Sciatic nerve (tissue), 2 donors: Measurements from ENCODE around the gene ELL2. TPM values are rescaled to one million over a fixed set of nuclear protein-coding genes. Genes with fewer than 3 reads are reported as not detected.

Source experiments
- ATAC-seq: fragments of 200-7000 bp; cut with Tn5 transposase; one replicate; pipeline ENCODE4 v1.9.1; 2020; ENCODE audit warnings: mild to moderate bottlenecking, moderate library complexity
- DNase-seq: peaks from one replicate; pipeline ENCODE4 v3.0.0-alpha.2; 2020; ENCODE audit warnings: low spot score
- intact Hi-C: fragments of 100-400 bp; cut with DNase I; formaldehyde crosslinking; loops from one replicate; pipeline ENCODE4 v1.14.2; 2022
- total RNA-seq: library from RNA; stranded (reverse); fragmentation: NEBNext Ultra II Directional; extraction: Animal tissue kit (Norgen Biotek cat#: 25700); gene quantifications from one replicate; pipeline ENCODE4 v1.2.1, GENCODE V29; 2021
- donor health status: DM: no; HTN: no; CAD: no.
- donor health status: DM: no; HTN: no; CAD: no.

ELL2 gene
- total RNA-seq, 1 donor from 2014 or later: 50.4 TPM

DNA sequence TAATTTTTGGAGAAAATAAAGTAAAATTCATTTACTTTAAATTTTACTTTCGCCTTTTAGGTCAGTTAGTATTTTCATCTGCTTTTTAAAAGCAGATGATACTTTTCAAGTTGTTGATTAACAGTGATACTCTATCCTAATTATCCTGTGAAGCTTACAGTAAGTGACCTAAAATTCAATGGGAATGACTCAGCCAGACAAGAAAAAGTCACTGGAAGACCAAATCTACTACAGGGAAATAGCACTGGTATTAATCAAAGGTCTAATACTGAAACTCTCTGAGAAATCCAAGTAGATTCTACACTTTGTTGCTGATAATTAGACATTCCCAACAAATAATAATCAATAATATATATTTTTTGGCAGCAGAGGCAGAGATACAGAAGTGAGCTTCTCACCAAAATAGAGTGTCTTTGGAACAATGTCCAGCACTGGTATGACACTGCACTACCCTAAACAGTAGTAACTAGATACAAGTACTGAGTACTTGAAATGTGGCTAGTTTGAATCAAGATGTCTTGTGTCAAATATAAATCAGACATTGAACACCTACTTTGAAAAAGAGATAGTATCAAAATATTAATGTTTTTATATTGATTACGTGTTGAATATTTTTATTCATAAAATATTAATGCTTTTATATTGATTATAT is 22.8 kb upstream of the ELL2 start:
- intact Hi-C loops: no loop called here
- ATAC-seq (no peak), DNase-seq (no peak)

DNA sequence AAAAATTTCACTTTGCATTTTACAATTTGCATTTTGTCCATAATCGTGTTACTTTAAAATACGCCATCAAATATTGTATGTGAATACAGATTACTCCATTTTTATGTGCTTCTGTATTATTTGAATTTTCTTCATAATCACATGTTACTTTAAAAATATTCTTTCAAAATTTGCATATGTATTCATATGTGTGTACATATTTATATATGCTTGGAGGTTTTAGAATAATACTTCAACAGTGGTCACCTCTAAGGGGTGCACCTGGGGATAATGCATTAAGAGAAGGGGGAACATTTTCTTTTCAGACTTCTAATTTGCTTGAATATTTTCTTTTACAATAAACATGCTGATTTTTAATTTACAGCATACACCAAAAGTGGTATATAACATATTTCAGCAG is 21.9 kb upstream of the ELL2 start:
- ATAC-seq: no peak
- DNase-seq: no peak
- intact Hi-C loops: no loop called here

DNA sequence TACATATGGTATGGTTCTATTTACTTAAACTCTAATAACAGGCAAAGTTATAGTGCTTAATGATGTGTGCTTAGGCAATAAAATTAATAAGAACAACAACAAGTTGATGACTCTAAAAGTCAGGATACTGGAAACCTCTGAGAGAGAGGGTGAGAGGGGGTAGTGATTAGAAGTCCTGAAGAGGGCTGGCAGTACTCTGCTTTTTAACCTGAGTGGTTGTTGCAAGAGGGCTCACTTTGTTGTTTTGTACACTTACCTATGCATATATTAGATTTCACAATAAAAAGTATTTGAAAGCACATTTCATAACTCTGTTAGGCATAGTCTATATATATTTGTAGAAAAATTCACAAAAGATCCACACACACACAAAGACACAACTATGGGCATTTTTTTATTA is 21.4 kb upstream of the ELL2 start:
- intact Hi-C loops: no loop called here
- ATAC-seq: no peak
- DNase-seq: no peak

DNA sequence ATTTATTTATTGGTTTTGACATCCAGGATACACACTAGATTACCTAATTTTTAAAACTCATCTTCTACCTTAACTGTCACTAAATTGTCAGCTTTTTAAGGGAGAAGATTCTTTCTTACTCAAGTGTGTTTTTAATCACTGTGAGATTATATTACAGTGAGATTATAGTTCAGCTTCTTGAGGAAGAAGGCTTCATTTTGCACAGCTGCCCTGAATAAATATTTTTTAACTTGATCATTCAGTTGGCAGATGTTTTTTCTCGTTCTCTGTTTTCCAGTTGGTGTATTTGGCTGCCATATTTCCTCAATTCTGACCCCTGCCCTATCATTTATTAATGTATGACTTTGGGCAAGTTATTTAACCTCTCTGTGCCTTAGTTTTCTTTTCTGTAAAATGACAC is 15.0 kb upstream of the ELL2 start:
- intact Hi-C loops: no loop called here
- ATAC-seq: no peak

DNA sequence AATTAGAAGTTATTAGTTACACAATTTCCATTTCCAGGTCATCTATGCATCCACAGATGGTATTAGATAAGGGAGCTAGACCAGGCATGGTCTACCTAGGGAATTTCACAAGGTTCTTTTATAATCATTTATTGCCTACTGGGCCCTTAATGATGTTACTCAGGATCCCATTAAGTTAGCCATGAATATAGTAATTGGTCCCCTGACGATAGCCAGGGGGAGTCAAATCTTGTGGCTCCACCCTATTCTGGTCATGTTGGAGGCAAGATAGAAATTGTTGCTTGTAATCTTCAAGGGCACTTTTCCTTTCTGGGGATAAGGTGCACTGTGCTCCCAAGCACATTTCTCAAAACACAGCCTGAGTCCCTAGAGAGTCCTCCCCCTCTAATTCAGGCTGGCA is 14.1 kb upstream of the ELL2 start:
- intact Hi-C loops: no loop called here
- no peak for ATAC-seq

More for the DNA sequence above, 15.0 kb upstream of the ELL2 start:
- no peak for DNase-seq

DNA sequence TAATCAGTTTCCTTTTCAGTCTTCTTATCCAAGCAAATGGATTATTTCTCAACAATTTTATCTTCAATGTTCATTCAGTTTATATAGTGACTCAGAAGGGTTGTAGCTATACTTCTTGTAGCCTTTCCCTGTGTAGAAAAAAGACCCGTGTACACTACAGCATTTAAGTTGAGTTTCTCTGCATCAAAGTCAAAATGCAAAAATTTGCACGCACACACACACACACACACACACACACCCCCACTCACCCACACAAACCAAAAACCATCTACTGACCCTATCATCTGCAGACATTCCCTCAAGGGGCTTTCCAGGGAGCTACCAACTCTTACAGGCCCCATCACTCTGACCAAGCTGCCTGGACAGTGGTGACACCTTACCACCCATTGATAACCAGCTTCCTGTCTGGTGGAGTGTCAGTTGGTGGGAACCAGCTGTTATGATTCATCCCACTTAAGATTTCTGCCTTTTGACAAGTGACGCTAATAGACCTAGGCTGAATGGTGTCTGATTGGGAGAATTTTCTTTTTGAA is 12.2 kb upstream of the ELL2 start:
- DNase-seq: no peak
- intact Hi-C loops: no loop called here
- no peak for ATAC-seq

More for the DNA sequence above, 14.1 kb upstream of the ELL2 start:
- DNase-seq: no peak

DNA sequence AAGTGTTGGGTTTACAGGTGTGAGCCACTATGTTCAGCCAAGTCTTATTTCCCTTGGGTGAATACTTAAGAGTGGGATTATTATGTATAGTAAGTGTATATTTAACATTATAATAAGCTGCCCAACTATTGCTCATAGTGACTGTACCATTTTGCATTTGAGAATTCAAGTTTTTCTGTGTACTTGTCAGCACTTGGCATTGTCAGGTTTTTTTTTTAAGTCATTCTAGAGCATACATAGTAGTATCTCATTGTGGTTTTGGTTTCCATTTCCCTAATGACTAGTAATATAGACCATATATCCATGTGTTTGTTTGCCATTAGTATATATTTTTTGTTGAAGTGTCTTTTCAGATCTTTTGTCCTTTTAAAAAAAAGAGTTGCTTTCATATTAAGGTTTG is 10.5 kb upstream of the ELL2 start:
- DNase-seq: no peak
- intact Hi-C loops: no loop called here
- ATAC-seq: no peak

DNA sequence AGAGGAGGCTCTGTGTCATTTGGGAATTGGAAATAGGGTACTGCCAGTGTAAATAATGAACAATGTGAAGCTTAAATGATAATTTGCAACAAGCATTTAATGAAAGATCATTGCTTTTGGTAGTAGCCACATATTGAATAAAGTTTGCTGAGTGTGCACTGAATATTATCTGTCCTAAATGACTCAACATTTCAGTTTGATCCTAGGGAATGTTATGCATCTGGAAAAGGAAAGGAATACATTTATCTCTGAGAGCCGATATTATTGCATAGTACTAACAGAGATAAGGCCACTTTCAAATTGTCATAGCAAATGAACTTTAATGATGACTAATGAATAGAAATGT is 8.7 kb upstream of the ELL2 start:
- intact Hi-C loops: no loop called here
- ATAC-seq: no peak
- no peak for DNase-seq

DNA sequence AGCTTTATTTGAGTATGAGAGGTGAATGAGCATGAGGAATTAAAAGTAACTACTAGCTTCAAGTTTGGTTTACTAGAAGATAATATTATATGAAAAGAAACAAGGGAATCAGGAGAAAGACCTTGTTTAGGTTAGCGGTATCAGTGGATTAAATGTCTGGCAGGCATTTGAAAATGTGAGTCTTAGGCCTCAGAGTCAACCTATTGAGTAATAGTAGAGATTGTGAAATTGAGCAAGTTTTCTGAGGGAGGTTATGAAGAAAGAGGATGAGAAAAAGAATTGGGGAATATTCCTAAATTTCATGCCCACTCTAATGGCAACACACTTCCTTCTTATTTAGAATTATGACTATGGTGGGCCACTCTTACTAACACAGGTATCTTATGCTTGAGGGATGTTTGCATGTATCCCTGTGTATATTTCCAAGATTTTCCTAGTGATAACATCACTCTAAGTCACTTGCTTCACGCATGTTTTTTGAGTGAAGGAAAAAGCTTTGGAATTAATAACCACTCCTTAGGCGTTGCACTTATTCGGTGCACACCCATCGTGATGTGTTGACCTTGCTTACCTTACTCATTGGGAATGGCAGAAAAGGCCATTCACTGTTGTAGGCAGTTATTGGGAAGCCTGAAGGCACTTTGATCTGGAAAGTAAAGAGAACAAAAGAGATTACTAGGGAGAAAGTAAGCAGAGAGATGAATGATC is 8.2 kb upstream of the ELL2 start:
- intact Hi-C loops: no loop called here
- ATAC-seq (no peak), DNase-seq (no peak)

DNA sequence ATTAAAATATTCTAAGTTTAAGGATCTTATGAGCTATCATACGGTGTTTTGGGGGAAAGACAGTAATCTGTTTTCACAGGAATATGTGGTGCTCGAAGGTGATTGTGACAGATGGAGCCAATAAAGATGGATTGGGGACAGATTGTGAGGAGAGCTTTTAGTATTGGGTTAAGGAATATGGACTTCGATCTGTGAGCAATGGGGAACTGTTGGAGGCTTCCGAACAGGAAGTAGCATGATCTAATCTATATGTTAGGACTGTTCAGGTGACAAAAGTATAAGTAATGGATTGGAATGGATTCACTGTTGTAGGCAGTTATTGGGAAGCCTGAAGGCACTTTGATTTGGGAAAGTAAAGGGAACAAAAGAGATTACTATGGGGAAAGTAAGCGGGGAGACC is 7.4 kb upstream of the ELL2 start:
- ATAC-seq (no peak), DNase-seq (no peak)
- intact Hi-C loops: no loop called here

DNA sequence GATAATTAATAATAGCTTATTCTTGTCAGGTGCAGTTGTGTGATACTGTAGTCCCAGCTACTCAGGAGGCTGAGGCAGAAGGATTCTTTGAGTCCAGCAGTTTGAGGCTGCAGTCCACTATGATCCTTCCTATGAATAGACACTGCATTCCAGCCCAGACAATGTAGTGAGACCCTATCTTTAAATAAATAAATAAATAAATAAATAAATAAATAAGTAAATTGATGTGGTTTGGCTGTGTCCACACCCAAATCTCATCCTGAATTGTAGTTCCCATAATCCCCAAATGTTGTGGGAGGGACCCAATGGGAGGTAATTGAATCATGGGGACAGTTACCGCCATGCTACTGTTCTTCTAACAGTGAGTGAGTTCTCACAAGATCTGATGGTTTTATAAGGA is 5.6 kb upstream of the ELL2 start:
- intact Hi-C loops: no loop called here
- ATAC-seq (no peak), DNase-seq (no peak)

DNA sequence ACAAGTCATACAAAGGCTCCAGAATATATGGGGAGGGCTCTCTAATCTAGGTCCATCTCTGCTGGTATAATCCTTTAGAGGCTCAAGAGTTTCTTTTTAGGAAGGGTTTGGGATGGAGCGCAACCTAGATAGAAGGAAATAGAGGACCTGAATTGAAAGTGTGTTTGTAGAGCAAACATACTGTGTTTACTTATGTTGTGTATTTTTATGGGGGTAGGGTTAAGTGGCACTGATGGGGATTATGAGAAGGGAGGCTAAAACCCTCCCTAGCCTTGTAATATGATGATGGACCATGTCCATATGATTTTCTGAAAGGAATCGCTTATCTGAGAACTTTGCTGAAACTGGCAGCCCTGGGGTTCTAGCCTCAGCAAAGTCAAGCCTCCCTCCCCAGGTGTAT is 4.4 kb upstream of the ELL2 start:
- ATAC-seq (no peak), DNase-seq (no peak)
- intact Hi-C loops: no loop called here

DNA sequence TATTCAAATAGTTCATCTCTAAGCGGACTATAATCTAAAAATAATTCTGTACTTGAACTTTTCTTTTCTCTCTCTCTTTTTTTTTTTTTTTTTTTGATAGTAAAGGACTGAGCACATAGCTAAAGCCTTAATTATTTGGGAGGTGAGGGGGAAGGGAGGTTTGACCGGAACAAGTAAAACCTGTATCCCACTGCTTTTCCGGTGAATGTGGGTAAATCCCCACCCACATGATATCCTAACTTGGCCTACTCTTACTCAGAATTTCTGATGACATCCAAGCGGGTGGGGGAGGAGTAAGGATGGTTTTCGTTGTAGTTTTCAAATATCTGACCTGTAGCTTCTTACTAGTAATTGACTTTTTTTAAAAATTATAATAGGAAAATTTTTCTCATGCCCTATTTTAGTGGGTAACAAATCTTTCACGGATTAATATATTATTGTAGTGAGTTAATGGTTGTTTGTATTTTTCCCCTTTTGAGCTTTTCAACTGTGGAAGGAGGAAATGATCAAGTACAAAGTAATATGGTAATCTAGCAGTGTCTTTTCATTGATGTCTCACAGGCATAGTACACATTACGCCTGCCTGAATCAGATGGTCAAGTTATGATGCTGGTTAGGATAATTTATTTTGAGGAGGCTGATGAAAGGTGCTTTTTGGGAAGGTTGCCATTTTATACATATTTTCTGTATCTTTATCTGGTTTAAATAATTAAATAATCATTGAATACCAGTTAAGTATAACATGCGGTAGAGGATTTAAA is 2.2 kb upstream of the ELL2 start:
- DNase-seq (no peak), ATAC-seq (no peak)
- intact Hi-C loops: no loop called here

DNA sequence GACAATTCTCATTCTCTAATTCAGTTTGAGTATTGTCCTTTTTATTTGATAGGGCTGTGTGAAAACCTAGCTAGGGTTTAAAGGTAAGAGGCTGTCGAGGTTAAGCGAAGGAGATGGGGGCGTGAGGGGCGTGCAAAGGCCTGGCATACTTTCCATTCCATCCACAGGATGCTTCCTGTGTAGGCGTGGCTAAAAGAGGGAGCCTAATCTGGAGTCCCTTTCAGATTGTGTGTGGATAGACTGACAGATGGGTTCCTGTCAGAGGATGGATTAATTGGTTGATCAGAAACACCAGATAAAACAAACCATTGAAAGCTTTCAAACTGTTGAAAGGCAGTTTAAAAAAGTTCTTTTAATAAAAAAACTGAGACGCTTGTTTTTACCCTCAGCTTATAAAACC is 1.1 kb upstream of the ELL2 start:
- DNase-seq: no peak
- ATAC-seq: no peak
- intact Hi-C loops: no loop called here

DNA sequence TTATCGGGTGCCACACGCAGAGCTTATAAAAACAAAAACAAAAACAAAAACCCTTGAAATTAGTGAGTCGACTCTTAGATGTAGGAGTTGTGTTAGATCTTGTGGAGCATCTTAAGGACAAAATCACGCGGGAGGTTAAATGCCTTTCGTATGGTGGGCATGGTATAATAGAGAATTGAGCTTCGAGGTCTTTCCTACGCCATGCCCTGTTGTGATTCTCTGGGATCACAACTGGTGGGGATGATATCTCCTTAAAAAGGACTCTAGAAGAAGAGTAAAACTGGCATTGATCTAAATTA is 773 bp upstream of the ELL2 start:
- intact Hi-C loops: no loop called here
- ATAC-seq: no peak

DNA sequence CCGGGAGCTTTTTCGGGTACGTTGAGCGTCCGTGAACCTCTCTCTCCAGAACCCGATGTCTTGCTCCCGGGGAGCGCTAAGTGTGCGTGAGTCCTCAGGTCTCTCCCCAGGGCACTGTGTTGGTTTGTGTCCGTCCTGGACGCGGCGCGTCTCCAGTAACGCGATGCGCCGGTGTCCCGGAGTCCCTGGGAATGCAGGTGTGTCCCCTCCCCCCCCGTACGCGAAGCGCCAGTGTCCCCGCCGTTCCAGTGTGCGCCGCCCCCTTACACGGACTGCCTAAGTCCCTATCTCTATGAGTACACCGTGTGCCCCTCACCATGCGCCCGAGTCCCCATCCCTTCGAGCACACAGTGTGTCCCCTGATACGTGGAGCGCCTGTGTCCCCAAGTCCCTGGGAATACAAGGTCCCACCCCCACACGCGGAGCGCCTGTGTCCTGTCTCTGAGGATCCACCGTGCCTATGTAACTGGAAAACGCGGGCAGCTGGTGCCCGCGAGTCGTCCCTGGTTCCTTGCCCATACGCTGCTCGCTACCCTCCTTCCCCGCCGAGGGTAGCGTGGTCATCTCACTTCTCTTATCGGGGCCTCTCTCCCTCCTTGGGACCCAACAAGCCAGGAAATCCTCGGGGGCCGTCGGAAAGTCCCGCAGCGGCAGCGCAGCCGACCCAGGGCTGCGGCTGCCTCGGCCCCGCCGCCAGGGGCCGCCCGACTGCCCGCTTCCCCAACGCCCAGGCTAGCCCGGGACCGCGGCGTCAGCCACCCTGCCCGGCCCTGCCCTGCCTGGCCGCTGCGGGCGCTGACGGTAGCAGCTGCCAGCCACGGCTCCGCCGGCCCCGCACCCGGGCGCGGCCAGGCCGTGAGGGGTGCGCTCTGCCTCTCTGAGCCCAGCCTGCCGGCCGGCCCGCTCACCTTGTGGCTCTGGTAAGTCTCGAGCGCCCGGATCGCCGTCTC is 709 bp downstream of the ELL2 start:
- peak; percentile 66 for ATAC-seq
- DNase-seq: peak; percentile 85
- intact Hi-C loops: no loop called here

More for the DNA sequence above, 773 bp upstream of the ELL2 start:
- no peak for DNase-seq

DNA sequence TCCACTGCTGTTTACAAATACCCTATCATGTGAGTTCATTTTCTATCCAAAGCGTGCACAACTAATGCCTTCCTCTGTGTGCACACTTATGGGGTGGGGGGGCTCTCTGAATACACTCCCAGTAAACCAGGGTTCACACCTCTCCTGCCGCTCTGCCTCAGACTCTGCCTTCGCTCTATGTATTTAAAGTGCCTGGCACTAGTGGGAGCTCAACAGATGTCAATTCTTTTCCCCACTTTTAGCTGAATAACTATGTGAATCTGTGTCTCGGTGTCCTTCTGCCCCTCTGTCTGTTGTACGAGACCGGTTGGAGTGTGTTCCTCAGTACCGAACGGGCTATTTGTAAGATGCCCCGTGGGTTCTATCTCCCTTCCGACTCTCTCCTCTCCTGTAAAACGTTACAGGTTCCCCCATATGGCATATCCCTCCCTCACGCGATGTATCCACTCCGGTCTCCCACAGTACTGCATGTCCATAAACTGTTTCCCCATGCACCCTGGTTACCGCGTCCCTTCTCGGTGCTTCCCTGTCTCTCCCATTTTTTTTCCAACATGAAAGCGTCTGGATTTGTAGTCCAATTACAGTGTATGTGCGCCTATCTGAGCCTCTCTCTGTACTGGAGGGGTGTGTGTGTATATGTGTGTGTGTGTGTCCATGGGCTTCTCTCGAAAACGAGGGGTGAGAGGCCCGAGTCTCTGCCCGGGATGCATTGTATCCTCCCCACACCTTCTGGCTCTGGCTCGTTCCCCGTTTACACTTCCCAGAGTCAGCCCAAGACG is 1.6 kb downstream of the ELL2 start:
- no peak for DNase-seq
- intact Hi-C loops: no loop called here
- ATAC-seq: peak; percentile 29

DNA sequence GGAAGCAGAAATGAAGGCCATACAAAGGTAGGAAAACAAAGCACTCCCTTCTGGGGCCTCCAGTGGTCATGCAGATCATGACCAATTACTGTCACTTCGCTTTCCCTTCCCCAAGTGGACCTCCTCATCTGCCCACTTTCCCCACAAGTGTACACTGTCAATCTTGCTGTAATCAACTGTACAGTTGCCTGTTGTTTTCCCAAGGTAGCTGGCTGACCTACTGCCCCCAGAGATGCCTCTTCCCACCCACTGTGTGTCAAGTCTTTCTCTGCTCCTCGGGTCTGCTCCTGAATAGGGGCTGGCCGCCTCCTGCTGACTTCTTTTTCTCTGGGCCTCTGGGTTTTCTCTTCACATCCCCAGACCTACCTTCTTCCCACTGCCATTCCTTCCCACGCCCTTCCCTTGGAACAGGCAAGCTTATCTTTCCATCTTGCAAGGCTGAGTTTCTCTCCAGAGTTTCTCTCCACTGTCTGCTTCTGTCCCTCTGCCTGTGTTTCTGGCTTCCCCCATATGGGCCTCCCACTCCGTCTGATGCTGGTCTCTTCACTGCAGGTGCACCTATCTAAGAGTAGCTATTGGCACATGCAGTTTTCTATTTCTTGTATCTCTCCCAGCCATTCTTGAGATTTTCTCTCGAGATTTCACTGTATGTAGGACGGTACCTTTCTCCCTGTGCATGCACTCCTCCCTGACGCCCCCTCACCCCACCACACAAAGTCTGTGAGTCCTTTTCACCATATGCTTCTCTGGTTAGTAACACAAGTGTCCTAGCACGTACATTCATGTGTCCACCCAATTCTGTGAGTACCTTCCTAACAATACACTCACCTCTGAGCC is 2.4 kb downstream of the ELL2 start:
- intact Hi-C loops: no loop called here
- DNase-seq (no peak), ATAC-seq (no peak)
